GM18867 (cell line): ENCODE data around the gene PTPRC.

Experiments
- ATAC-seq: cut with Tn5 transposase; IDR thresholded peaks from one replicate; pipeline ENCODE4 v1.9.1; 2021; ENCODE audit warnings: mild to moderate bottlenecking, moderate library complexity; ENCODE audit not compliant: unreplicated experiment

Gene PTPRC

GRCh38 chr1:198797656-198798055 lies 158.8 kb downstream of the PTPRC start:
- no peak for ATAC-seq

- ATAC-seq: peak; percentile 71
These were observed 160.1 kb downstream of the PTPRC start for GRCh38 chr1:198798923-198799386.

GRCh38 chr1:198805498-198806151 lies 166.8 kb downstream of the PTPRC start:
- ATAC-seq: no peak

- ATAC-seq: no peak
These were observed 168.0 kb downstream of the PTPRC start for GRCh38 chr1:198806861-198807260.
